ENCODE results near the gene ZNF784. TPM values are rescaled to one million over a fixed set of nuclear protein-coding genes. Genes with fewer than 3 reads are reported as not detected.

ZNF784 gene
- total and polyA plus RNA-seq, 2 of the 13 experiments (the other 11 are each of a cell fraction or from before 2014, with no cell fraction given): 4.1 to 4.2 TPM

DNA sequence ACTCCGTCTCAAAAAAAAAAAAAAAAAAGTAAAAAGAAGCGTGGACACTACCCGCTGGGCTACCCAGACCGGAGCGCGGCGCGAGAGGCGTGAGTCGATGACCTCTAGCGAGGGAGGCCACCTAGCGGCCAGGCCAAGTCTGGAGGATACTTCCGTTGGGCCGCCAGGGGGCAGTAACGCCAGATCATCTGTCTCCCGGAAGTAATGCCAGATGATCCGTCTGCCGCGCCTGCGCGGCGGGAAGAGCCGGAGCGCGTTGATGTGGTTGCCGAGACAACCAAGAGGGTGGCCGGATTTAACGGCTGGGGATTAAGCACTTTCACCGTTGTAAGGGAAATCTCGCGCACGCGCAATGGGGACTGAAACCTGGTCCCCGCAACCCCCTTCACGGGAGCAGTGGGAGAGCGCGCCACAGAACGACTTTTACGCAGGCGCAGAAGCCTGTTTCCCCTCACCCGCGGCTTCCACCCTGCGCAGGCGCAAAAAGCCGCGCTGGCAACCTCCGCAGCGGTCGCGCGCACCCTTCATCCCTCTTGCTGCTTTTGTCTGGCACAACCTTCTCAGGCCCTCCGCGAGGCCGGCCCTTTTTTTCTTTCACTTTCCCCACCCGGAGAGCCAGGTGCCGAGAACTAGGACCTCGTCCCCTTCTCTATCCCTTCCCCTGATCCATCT is 29.4 kb upstream of the ZNF784 start (continued):
- TF ChIP-seq, protein P1, sequence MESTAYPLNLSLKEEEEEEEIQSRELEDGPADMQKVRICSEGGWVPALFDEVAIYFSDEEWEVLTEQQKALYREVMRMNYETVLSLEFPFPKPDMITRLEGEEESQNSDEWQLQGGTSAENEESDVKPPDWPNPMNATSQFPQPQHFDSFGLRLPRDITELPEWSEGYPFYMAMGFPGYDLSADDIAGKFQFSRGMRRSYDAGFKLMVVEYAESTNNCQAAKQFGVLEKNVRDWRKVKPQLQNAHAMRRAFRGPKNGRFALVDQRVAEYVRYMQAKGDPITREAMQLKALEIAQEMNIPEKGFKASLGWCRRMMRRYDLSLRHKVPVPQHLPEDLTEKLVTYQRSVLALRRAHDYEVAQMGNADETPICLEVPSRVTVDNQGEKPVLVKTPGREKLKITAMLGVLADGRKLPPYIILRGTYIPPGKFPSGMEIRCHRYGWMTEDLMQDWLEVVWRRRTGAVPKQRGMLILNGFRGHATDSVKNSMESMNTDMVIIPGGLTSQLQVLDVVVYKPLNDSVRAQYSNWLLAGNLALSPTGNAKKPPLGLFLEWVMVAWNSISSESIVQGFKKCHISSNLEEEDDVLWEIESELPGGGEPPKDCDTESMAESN (CRISPR knock-in tag; conservative IDR thresholded peaks at IDR 0.05): 0 out of 2 replicates have a peak, but pooled peaks have one; percentile 64
- no peak for TF ChIP-seq ZEB1 (IDR thresholded peaks at IDR 0.05; ENCODE audit: insufficient replicate concordance, low read depth)
- TF ChIP-seq, protein P2, sequence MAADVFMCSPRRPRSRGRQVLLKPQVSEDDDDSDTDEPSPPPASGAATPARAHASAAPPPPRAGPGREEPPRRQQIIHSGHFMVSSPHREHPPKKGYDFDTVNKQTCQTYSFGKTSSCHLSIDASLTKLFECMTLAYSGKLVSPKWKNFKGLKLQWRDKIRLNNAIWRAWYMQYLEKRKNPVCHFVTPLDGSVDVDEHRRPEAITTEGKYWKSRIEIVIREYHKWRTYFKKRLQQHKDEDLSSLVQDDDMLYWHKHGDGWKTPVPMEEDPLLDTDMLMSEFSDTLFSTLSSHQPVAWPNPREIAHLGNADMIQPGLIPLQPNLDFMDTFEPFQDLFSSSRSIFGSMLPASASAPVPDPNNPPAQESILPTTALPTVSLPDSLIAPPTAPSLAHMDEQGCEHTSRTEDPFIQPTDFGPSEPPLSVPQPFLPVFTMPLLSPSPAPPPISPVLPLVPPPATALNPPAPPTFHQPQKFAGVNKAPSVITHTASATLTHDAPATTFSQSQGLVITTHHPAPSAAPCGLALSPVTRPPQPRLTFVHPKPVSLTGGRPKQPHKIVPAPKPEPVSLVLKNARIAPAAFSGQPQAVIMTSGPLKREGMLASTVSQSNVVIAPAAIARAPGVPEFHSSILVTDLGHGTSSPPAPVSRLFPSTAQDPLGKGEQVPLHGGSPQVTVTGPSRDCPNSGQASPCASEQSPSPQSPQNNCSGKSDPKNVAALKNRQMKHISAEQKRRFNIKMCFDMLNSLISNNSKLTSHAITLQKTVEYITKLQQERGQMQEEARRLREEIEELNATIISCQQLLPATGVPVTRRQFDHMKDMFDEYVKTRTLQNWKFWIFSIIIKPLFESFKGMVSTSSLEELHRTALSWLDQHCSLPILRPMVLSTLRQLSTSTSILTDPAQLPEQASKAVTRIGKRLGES (CRISPR knock-in tag; IDR thresholded peaks at IDR 0.05; ENCODE audit: borderline replicate concordance): no peak
- no peak for TF ChIP-seq MAFF (IDR thresholded peaks at IDR 0.05; ENCODE audit: low read depth, low read length)
- TF ChIP-seq, protein P3, sequence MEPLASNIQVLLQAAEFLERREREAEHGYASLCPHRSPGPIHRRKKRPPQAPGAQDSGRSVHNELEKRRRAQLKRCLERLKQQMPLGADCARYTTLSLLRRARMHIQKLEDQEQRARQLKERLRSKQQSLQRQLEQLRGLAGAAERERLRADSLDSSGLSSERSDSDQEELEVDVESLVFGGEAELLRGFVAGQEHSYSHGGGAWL (CRISPR knock-in tag; IDR thresholded peaks at IDR 0.05): no peak; the same call in 1 of the 2 replicates
- no peak for TF ChIP-seq CHD4 (IDR thresholded peaks at IDR 0.05; ENCODE audit: borderline replicate concordance, low read length)
- TF ChIP-seq PTBP1 (IDR thresholded peaks at IDR 0.05; ENCODE audit: low read depth, low read length, poor library complexity, severe bottlenecking): peak; percentile 62
- TF ChIP-seq ZNF33A (CRISPR knock-in tag; IDR thresholded peaks at IDR 0.05; ENCODE audit: borderline replicate concordance): no peak
- no peak for TF ChIP-seq MEF2D (CRISPR knock-in tag; IDR thresholded peaks at IDR 0.05)
- TF ChIP-seq SRSF9 (IDR thresholded peaks at IDR 0.05; ENCODE audit: borderline replicate concordance, insufficient read depth, low read depth, low read length, poor library complexity, severe bottlenecking): no peak
- TF ChIP-seq ZNF225 (CRISPR knock-in tag; IDR thresholded peaks at IDR 0.05): no peak
- TF ChIP-seq, protein P4, sequence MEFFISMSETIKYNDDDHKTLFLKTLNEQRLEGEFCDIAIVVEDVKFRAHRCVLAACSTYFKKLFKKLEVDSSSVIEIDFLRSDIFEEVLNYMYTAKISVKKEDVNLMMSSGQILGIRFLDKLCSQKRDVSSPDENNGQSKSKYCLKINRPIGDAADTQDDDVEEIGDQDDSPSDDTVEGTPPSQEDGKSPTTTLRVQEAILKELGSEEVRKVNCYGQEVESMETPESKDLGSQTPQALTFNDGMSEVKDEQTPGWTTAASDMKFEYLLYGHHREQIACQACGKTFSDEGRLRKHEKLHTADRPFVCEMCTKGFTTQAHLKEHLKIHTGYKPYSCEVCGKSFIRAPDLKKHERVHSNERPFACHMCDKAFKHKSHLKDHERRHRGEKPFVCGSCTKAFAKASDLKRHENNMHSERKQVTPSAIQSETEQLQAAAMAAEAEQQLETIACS (CRISPR knock-in tag; IDR thresholded peaks at IDR 0.05): peak; percentile 47
- peak; percentile 67; the same call in 1 of the 2 replicates for TF ChIP-seq ZFP82 (CRISPR knock-in tag; IDR thresholded peaks at IDR 0.05; ENCODE audit: borderline replicate concordance)
- TF ChIP-seq MXD4 (CRISPR knock-in tag; IDR thresholded peaks at IDR 0.05): peak; percentile 47
- TF ChIP-seq, protein P5, sequence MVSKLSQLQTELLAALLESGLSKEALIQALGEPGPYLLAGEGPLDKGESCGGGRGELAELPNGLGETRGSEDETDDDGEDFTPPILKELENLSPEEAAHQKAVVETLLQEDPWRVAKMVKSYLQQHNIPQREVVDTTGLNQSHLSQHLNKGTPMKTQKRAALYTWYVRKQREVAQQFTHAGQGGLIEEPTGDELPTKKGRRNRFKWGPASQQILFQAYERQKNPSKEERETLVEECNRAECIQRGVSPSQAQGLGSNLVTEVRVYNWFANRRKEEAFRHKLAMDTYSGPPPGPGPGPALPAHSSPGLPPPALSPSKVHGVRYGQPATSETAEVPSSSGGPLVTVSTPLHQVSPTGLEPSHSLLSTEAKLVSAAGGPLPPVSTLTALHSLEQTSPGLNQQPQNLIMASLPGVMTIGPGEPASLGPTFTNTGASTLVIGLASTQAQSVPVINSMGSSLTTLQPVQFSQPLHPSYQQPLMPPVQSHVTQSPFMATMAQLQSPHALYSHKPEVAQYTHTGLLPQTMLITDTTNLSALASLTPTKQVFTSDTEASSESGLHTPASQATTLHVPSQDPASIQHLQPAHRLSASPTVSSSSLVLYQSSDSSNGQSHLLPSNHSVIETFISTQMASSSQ (IDR thresholded peaks at IDR 0.05; ENCODE audit: low read depth): no peak
- TF ChIP-seq, protein P5 (CRISPR knock-in tag; IDR thresholded peaks at IDR 0.05; ENCODE audit: borderline replicate concordance): 0 out of 2 replicates have a peak, but pooled peaks have one; percentile 57
- peak; percentile 76 for TF ChIP-seq YEATS2 (CRISPR knock-in tag; IDR thresholded peaks at IDR 0.05; ENCODE audit: borderline replicate concordance)

Measured in HepG2 (cell line).